HG03558 (cell line): ENCODE results near the gene PRDM16.

Experiments
- ATAC-seq: cut with Tn5 transposase; IDR thresholded peaks from one replicate; pipeline ENCODE4 v1.9.1; 2021; ENCODE audit warnings: moderate number of reproducible peaks; ENCODE audit not compliant: unreplicated experiment; ENCODE audit errors: extremely low read depth

Gene PRDM16

DNA sequence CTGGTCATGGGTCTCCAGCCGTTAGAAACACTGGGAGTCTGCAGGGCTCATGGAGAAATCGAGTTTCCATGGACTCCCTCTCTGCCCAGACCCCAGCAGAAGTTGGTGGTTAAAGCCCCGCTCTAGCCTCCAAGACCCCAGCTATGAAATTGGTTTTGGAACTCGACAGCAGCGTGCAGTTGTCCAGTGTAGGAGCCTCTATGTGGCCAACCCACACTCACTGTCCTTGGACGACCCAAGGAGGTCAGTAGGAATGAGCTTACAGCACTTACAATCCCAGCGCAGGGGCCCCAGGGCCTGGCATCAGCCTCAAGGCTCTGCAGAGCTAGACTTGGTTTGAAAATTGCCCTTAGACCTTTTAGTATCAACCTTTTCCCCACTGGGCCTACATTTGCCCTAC lies 3.2 kb upstream of the PRDM16 start:
- ATAC-seq, result no peak

DNA sequence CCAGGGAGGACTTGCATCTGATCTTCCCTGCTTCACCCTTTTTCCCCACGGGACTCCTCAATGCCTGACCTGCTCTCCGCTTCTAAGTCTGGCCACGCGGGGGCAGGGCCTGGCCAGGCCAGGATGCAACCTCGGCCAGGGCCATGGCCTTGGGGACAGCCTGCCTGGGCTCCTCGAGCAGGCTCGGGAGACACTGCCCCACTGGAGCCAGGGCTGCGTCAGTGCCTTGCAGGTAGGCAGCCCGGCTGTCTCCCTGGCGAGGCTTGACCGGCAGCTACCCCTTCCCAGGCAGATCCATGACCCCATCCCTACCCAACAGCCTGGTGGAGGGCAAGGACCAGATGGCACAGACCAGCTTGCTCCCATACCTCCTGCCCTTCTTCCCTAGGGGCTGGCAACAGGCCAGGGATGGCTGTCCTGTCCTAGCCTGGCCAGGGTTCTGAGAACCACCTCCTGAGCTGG lies 2.7 kb upstream of the PRDM16 start:
- ATAC-seq, result no peak

DNA sequence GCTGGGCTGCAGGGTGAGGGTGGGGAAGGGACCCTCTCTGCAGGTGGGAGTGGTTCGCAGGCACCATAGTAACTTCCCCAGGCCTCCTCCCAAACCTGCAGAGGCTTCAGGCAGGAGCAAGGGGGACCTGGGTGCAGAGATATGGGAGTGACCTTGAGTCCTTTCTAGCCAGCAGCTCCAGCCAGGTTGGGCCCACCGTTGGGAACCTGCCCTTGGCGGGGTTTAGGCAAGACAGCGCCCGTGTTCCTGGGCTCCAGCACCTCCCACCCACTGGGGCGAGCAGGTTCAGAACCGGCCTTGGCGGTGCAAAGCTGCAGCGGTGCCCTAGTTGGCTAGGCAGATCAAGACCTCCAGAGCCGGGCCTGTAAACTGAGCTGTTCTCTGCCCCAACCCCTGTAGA lies 2.2 kb upstream of the PRDM16 start:
- no peak for ATAC-seq

DNA sequence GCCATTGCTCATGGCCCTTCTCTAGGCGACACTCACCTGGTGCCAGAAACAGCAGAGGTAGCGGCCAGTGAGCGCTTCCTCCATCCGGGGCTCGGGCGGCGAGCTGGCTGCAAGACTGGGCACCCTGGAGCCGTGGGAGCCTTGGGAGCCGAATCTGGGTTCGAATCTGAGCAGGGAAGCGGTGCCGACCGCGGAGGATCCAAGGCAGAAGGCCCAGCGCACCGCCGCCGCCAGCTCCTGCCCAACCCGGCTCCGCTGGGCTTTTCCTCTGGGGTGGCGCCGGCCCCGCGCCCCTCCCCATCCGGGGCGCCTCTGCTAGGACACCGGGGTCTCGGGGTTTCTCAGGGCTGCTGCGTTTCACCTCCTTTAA lies 1.7 kb upstream of the PRDM16 start:
- no peak for ATAC-seq

DNA sequence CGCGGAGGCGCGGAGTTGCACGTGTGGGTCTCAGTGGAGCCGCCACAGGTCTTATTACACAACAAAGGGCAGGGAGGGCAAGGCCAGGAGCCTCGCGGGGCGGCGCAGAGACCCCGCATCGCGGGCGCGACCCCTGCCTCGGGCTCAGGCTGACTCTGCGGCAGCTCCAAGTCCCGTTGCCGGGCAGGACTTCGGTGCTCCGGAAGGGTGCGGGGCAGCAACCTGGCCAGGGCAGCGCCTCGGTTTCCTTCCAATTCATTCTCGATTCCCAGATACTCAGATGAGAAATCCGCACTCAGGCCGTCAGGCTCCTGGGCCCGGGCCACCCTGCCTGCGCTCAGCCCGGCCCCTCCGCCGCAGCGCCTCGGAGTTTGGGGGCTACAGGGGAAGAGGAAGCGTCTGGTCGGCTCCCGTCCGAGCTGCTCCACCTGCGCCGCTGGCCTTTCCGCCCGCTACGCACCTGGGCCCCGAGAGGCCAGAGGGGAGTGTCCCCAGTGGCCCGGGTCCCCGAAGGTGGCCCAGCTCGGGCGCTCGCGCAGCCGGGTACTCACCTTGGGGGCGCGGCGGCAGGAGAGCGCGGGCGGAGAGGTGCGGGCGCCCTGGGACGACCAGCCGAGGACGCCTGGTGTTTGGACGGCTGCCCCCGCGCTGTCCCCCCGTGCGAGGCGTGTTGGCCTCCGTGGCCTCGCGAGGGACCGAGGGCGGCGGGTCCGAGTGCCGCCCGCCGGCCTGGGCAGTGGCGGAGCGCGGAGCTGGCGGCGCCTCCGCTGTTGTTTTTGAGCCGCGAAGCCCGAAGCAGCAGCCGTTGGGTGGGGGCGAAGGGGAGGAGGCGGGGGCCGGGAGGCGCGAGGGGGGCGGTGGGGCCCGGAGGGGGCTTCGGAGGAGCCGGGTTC lies 1.1 kb upstream of the PRDM16 start:
- no peak for ATAC-seq

DNA sequence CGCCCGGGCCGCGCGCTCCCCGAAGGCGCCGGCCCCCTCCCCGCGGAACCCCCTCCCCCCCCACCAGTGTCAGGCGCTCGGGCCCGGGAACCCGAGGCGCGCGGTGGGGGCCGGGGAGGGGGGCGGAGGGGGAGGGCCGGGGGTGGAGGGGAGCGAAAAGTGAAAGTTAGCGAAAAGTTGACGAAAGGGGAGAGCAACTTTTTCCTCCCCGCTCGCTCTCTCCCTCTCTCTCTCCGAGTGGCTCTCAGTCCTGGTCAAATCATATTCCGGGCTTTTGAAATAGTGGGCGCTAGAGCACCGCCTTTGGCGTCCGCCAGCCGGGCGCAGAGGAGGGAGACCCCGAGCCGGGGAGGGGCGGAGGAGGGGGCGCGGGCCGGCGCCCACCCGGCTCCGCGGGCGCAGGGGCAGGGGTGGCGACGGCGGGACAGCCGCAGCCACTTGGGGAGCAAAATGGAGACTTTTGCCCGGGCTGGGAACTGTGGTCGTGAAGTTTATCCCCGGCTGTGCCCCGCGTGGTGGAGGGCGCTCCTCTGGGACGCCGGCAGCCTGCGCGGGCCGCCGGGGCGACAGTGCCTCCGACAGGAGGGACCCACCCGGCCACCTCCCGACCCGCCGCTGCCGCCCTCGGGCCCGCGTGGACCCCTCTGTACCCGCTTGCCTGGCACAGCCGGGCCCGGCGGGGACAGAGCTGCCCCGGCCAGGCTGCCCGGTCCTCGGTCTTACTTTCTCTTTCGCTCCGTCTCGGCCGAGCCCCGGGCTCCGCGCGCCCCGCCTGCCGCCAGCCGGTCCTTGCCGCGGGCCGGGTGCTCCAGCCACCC lies 697 bp downstream of the PRDM16 start:
- ATAC-seq, result no peak

DNA sequence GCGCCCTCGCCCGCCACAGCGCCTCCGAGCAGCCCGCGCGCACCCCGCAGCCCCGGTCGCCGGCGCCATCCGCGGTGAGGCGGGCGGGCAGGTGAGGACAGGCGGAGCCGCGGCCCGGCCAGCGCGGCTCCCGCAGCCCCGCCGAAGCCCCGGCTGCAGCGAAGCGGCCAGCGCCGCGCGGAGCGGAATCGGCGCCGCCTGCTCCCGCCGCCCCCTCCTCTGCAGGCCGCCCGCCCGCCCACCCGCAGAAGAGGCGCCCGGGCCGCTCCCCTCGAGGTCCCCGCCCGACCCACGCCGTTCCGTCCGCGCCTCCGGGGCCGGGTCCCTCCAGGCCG lies 1.3 kb downstream of the PRDM16 start:
- ATAC-seq, result no peak

DNA sequence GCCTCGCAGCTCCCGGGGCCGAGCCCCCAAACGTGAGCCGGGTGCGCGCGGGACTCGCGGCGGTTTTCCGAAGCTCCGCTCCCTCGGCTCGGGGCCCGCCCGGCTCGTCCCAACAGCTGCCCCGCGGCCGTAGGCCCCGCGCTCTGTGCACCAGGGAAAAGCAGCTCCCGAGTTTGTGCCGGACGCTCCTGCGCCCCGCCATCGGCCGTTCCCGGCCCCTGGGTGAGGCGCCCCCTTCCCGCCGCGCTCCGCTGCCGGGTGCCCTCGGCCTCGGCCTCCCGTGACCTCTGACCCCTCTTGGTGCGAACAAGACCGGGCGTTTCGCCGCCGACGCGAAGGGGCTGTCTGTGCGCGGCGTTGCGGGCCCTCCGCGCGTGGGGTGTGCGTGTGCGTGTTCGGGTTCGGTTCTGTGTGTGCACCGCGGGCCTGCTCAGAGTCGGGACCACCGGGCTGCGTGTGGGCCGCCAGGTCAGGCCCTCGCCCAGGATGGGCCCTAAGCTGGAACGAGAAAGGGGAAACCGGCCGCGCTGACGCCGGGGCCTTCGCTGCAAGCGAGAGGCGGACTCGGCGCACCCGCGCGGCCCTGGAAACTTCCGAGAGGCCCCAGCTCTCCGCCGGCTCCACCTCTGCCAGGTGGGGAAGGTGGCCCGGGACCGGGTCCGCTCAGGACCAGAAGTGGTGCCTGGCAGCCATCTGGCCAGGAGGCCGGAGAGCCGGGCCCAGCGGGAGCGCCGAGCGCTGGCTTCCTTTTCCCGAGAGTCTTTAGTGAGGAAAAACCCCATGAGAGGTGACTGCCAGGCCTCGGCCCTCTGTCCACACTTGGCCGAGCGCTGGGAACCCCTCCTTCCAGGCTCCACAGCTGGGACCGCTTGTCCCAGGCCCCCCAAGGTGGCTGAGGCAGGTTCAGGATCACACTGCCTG lies 1.9 kb downstream of the PRDM16 start:
- ATAC-seq, result no peak

DNA sequence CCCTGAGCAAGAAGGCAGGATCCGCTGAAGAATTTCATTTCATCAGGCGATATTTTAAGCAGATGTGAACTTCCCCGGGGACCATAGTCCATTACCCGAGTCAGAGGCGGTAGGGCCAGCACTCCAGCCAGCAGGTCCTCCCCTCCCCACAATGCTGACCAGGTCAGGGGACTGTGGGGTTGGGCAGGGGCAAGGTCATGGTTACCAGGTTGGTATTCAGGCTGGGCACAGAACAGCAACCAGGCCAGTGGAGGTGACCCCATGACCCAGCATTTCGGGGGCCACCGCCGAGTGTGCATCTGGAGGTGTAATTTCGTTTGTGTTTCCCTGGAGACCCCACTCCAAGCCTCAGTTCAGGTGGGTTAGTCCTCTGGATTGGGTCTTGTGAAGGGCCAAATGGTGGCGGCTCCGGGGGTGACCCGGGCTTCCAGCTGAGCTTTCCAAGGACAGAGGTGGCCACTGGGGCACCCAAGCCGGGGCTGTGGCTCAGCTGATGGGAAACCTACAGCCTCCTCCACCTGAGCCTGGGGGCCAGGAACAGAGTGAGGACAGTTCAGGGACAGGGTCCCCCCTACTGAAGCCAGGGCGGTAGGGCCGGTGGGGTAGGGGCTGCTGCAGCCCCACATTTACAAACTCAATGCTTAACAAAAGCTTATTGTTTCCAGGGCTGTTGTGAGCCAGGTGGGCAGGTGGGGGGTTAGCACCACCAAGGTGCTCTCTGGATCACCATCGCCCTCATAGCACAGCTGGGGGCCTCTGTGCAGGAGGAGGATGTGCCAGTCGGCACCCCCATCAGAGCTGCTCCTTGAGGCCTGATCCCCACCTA lies 2.8 kb downstream of the PRDM16 start:
- no peak for ATAC-seq

DNA sequence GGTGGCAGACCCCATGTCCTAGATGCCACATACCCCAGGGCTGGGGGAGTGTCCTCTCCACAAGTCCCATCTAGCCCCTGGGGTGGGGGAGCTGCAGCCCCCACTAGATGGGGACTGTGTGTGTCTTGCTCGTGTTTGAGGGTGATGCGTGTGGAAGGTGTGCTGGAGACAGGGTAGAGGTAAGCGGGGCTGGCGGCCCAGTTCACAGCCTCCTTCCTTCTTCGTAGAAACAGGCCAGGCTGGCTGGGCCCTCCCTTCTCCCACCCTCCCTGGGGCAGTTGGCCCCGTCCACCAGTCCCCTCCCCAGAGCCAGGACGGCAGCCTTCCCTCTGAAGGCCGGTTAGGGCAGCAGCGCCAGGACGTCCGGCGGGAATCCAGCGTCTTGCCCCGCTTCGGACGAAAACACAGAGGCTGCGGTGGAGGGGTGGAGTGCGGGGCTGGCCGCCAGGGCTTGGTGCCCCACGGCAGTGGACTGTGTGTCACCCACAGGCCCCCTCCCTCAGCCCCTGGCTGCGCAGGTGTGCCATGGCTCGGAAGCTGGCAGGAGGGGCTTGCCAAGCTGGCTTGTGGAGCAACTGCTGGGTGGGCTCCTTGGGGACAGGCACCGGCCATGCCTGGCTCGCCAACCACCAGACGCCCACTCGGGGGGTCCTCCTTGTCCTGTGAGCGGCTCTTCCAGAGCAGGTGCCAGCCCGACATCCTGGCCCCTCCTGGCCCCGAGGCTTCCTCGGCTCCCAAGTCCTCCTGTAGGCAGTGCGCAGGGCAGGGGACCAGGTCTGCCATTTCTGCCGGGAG lies 3.6 kb downstream of the PRDM16 start:
- ATAC-seq, result no peak

DNA sequence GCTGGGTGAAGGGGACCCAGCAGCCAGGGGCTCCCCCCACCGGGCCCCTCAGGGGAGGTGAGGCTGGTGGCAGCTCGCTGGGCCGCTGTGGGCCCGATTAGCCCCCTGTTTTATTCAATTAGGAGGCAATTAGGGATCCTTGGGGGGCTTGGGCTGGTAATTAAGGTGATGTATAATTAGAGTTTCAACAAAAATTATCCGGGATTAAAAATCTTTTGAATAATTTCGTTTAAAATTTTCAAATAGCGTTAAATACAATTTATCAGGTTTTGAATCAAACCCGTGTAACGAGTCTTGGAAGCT lies 4.1 kb downstream of the PRDM16 start:
- ATAC-seq, result no peak

DNA sequence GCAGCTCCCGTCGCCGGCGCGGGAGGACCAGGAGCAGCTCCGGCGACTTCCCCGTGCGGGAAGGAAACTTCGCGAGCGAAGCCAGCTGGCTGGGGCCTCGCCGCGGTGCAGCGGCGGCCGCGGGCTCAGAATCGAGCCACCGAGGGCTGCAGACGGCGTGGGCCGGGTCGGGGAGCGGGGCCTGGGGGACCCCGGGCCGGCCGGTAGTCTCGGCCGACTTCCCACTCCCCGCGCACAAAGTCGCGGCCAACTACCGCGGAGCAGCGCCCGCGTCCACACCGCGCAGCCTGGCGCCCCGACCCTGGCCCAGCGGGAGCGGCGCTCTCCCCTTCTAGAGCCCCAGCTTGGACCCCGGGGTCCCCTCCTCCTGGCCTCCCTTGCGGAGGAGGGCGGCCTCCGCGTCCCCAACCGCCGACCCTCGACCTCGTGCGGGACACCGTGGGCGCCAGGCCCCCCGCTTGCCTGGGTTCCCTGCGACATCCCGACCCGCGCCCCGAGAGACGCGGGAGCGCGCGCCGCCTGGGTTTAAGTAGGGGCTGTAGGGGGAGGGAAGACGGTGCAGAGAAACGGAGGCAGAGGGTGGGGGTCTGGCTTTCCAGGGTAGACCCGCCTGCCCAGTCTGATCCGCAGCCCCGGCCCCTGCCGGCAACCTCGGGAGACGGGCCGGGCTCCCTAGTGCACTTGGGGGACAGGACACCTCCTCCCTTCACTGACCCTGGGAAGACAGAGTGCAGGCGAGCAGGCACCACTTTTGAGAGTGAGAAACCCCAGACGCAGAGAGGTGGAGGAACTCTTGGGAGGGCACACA lies 4.7 kb downstream of the PRDM16 start:
- no peak for ATAC-seq

DNA sequence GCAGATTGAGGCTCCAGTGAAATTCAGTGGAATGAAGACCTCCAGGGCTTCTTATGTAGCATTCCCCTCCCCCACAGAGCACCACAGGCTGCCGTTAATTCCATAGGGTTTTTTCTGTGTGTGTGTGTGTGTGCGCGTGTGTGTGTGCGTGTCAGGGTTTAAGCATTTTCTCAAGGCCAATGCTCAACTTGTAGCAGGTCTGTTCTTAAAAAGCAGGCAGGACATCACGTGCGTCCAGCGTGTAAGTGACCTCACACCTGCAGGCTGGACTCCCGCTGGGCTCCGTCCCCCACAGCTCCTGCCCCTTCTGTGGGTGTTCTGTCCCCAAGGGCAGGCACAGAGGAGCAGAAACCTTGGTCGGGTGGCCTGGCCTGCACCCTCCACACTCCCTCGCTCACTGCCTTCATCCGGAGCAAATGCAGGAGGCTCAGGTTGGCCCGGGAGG lies 5.3 kb downstream of the PRDM16 start:
- no peak for ATAC-seq

DNA sequence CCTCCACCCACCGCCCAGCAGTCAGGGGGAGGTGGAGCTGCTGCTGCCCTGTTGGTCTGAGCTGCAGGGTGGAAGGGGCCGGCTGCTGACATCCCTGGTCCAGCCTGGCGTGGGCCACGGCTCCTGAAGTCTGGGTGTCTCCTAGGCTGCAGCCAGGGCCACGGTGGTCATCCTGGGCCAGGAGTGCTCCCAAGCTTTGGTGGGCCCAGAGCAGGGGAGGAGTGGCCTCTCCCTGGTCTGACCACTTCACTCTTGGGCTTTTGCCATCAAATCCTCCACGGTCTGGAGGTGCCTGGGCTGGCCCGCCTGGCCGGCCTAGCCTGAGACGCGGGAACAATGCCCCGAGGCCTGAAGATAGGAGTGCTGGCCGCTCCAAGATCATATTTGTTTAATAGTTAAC lies 5.8 kb downstream of the PRDM16 start:
- ATAC-seq, result no peak

DNA sequence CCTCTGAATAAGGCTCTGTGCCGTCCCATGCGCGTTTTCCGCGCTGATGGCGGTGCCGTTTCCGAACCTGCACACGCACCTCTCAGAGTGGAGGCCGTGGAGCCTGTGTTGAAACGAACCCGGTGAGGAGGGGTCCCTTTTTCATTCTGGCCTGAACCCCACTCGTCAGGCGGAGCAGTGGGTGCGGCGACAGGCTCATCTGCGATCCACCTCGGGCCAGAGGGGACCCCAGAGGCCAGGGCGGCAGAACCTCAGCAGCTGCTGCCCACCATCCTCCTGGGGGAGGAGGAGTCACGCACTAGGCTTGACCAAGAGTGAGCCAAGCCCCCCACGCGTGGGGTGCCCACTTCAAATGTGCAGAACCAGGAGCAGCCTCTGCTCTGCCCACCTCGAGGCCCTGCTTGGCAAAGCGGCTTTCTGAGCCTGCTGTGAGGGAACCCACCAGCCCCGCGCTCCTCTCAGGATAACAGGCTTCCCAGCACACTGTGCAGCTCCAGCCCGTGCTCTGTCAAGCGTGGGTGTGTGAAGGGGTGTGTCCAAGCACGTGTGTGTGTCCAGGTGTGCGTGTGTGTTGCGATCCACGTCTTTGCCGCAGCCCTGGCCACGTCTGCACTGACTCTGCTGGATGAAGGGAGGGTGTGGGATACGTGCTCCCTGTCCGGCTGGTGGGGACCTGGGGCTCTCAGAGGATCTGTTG lies 6.8 kb downstream of the PRDM16 start:
- no peak for ATAC-seq

DNA sequence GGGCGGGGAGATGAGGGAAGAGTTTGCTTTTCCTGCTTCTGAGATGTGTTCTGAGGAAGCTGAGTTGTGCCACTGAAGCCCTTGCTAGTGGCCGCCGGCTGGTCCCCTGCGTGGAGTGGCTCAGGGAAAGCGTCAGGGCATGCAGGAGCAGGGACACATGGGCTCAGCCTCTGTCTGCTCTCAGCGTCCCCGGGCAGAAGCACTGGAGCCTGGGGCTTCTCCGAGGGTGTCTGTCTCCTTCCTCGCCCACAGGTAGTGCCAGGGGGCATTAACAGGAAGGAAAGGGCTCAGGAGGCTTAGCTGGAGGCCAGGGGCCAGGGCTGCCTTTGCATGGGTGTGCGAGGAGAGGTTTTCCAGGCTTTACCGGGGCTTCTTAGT lies 7.3 kb downstream of the PRDM16 start:
- no peak for ATAC-seq

DNA sequence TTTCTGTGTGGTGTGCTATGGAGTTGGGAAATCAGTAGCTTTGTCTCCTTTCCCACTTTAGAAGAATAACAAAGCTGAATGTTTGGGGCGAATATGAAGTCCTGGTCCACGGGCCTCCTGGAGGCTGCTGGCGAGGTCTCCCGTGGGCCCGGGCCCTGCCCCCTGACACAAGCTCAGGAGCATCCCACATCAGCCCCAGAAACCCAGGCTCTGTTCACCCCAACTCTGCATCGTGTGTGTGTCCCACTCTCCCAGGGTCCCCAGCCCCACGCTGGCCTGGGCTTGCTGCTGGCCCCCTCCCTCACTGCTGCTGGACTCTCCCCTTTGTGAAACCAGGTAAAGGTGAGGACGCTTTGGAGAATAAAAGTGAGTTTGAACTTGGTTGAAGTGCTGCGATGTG lies 8.1 kb downstream of the PRDM16 start:
- ATAC-seq, result no peak

DNA sequence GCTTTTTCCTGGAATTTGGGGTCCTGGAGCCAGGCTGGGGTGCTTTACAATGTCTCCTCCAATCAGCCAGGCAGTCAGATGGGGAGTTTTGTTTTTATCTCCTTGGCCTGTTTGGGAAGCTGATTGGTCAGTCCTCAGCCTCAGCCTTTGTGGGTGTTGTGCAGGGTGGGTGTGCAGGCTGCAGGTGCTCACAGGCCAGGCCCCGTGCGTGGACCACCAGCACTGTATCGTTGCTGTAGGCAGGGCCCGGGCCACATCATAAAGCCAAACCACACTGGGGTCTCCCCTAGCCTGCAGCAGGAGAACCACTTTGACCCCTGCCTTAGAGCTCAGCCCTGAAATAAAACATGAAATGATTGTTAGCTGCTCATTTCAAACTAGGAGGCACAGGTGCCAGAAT lies 8.6 kb downstream of the PRDM16 start:
- no peak for ATAC-seq
